Peyer's patch (tissue), 4 donors: ENCODE data around the gene AKR1E2. TPM values are rescaled to one million over a fixed set of nuclear protein-coding genes. Genes with fewer than 3 reads are reported as not detected.

Experiments
- DNase-seq, 3 donors: peaks; one replicate each; pipeline ENCODE4 v3.0.0-alpha.2; 2017 to 2019
- H3K27ac ChIP-seq, 4 donors: fragments of 200-600 bp; sonication (generic); one replicate each; pipeline ENCODE4 v1.5.1; 2016 to 2019
- H3K27me3 ChIP-seq, 2 donors: fragments of 200-600 bp; sonication (generic); one replicate each; pipeline ENCODE4 v1.5.1; 2019
- H3K36me3 ChIP-seq, 3 donors: fragments of 200-600 bp; sonication (generic); one replicate each; pipeline ENCODE4 v1.5.1; 2016 to 2019
- H3K4me1 ChIP-seq, 4 donors: fragments of 200-600 bp; sonication (generic); one replicate each; pipeline ENCODE4 v1.5.1; 2016 to 2019
- H3K4me3 ChIP-seq, 4 donors: fragments of 200-600 bp; sonication (generic); 1 replicate in 3 of 4; 2 replicates in 1 of 4; pipeline ENCODE4 v1.5.1; 2016 to 2019; ENCODE audit warnings: mild to moderate bottlenecking in 1 of 4
- H3K9me3 ChIP-seq, 4 donors: fragments of 200-600 bp; sonication (generic); one replicate each; pipeline ENCODE4 v1.5.1; 2016 to 2019; ENCODE audit warnings: mild to moderate bottlenecking in 1 of 4
- CTCF ChIP-seq, 6 experiments: fragments of 450-650 bp in 4 of 6; fragments of 200-600 bp in 2 of 6; sonication (generic) in 1 of 6; IDR thresholded peaks; one replicate each; pipeline ENCODE4 v1.5.1; 2017 to 2019; ENCODE audit warnings: antibody characterized with exemption in 6 of 6, mild to moderate bottlenecking in 3 of 6, moderate library complexity in 1 of 6
- POLR2A ChIP-seq, 2 donors: fragments of 450-650 bp; IDR thresholded peaks; one replicate each; pipeline ENCODE4 v1.5.1; 2017; ENCODE audit warnings: antibody characterized with exemption in 2 of 2, mild to moderate bottlenecking in 2 of 2, moderate library complexity in 2 of 2
- total RNA-seq, 4 donors: library from RNA; depleted of rRNA; stranded (reverse); fragments of >200 nt; gene quantifications; one replicate each; pipeline ENCODE4 v1.1.0, GENCODE V29; 2016

AKR1E2 gene
- total RNA-seq, 4 donors from 2014 or later: 2.0 to 59.4 (median 3.6) TPM

- Histone ChIP-seq H3K27me3 (no peaks in the 10 kb centered on the region), H3K36me3 (no peaks in the 10 kb centered on the region), H3K9me3 (no peaks in the 10 kb centered on the region), H3K27ac (no peak overlapping the region), H3K4me3 (no peak overlapping the region), H3K4me1 (no peaks in the 10 kb centered on the region)
- no peak for TF ChIP-seq POLR2A (IDR thresholded peaks at IDR 0.05)
- TF ChIP-seq CTCF (IDR thresholded peaks at IDR 0.05): no peak
- no peak for DNase-seq
Measured at GRCh38 chr10:4806534-4806933, 19.5 kb upstream of the AKR1E2 start.

GRCh38 chr10:4807761-4808507 is 18.1 kb upstream of the AKR1E2 start:
- Histone ChIP-seq H3K27me3 (no peaks in the 10 kb centered on the region), H3K27ac (no peak overlapping the region), H3K36me3 (no peaks in the 10 kb centered on the region), H3K9me3 (no peaks in the 10 kb centered on the region), H3K4me3 (no peak overlapping the region), H3K4me1 (no peaks in the 10 kb centered on the region)
- no peak for DNase-seq
- TF ChIP-seq CTCF (IDR thresholded peaks at IDR 0.05): no peak
- TF ChIP-seq POLR2A (IDR thresholded peaks at IDR 0.05): no peak

- DNase-seq: no peak
- Histone ChIP-seq H3K4me1 (no peaks in the 10 kb centered on the region), H3K9me3 (no peaks in the 10 kb centered on the region), H3K27ac (no peak overlapping the region), H3K27me3 (no peaks in the 10 kb centered on the region), H3K4me3 (no peak overlapping the region), H3K36me3 (no peaks in the 10 kb centered on the region)
- TF ChIP-seq POLR2A (IDR thresholded peaks at IDR 0.05) (no peak), CTCF (IDR thresholded peaks at IDR 0.05) (no peak)
Measured at GRCh38 chr10:4809156-4809555, 16.9 kb upstream of the AKR1E2 start.

GRCh38 chr10:4810092-4810491 is 15.9 kb upstream of the AKR1E2 start:
- no peak for TF ChIP-seq POLR2A (IDR thresholded peaks at IDR 0.05)
- no peak for TF ChIP-seq CTCF (IDR thresholded peaks at IDR 0.05)
- no peak for DNase-seq

GRCh38 chr10:4812046-4812445 is 14.0 kb upstream of the AKR1E2 start:
- no peaks in the 10 kb centered on the region for H3K27me3 ChIP-seq
- H3K9me3 ChIP-seq: no peaks in the 10 kb centered on the region
- no peak overlapping the region for H3K4me3 ChIP-seq
- no peaks in the 10 kb centered on the region for H3K4me1 ChIP-seq
- H3K36me3 ChIP-seq: no peaks in the 10 kb centered on the region
- no peak overlapping the region for H3K27ac ChIP-seq
- no peak for DNase-seq
- TF ChIP-seq CTCF (IDR thresholded peaks at IDR 0.05) (no peak), POLR2A (IDR thresholded peaks at IDR 0.05) (no peak)

More at GRCh38 chr10:4810092-4810491, 15.9 kb upstream of the AKR1E2 start:
- Histone ChIP-seq H3K9me3 (no peaks in the 10 kb centered on the region), H3K27ac (no peak overlapping the region), H3K4me3 (no peak overlapping the region), H3K27me3 (no peaks in the 10 kb centered on the region), H3K36me3 (no peaks in the 10 kb centered on the region), H3K4me1 (no peaks in the 10 kb centered on the region)
